ENCODE results near the gene UNC79. TPM values are rescaled to one million over a fixed set of nuclear protein-coding genes. Genes with fewer than 3 reads are reported as not detected.
A peak's percentile ranks its signal among the peaks of the same experiment; 100 is the strongest.

The UNC79 gene
- total and polyA plus RNA-seq, 2 donors: 0.05 to 0.11 TPM

GRCh38 chr14:93648440-93649168 lies 217.9 kb downstream of the UNC79 start:
- Histone ChIP-seq H3K27ac (ENCODE audit: low read depth in 1 of 2, low read length in 1 of 2) (no peak overlapping the region), H3K4me1 (ENCODE audit: control insufficient read depth in 2 of 2, insufficient read depth in 2 of 2, low read length in 2 of 2) (no peaks in the 10 kb centered on the region), H3K27me3 (ENCODE audit: control insufficient read depth in 2 of 2, insufficient read depth in 1 of 2, low read length in 1 of 2) (no peaks in the 10 kb centered on the region), H3K4me3 (ENCODE audit: low read length in 2 of 2) (no peak overlapping the region), H3K9me3 (ENCODE audit: control insufficient read depth in 2 of 2, insufficient read depth in 1 of 2, low read length in 1 of 2) (no peaks in the 10 kb centered on the region), H3K36me3 (ENCODE audit: control insufficient read depth in 2 of 2, insufficient read depth in 2 of 2, low read length in 1 of 2) (no peaks in the 10 kb centered on the region)
- DNase-seq (ENCODE audit: low read depth in 6 of 9, low spot score in 9 of 9): no peak
- WGBS: 57% methylated on average over 5 of the region's 5 CpGs

DNA sequence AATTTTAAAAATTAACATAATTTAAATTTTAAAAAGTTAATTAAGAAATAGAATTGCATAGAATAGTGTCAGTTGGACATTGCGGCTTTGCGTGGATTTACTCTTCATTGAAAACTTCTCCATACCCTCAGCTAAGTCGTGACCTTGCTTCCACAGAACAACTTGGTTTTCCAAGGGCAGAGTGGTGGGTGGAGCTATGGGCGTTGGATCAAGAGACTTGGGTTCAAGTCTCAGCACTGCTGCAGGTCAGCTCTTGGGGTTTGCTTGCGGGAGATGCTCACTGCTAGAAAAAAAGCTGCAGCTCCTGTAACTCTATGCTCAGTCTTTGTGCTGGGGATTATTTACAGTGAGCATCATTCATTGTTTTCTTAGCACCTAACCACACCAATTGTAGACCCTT lies 223.9 kb downstream of the UNC79 start:
- no peak overlapping the region for H3K4me3 ChIP-seq (ENCODE audit: low read length in 2 of 2)
- WGBS: 89% methylated on average over 5 of the region's 5 CpGs
- no peaks in the 10 kb centered on the region for H3K9me3 ChIP-seq (ENCODE audit: control insufficient read depth in 2 of 2, insufficient read depth in 1 of 2, low read length in 1 of 2)
- no peaks in the 10 kb centered on the region for H3K27me3 ChIP-seq (ENCODE audit: control insufficient read depth in 2 of 2, insufficient read depth in 1 of 2, low read length in 1 of 2)
- no peaks in the 10 kb centered on the region for H3K36me3 ChIP-seq (ENCODE audit: control insufficient read depth in 2 of 2, insufficient read depth in 2 of 2, low read length in 1 of 2)
- no peak for DNase-seq (ENCODE audit: low read depth in 6 of 9, low spot score in 9 of 9)
- H3K27ac ChIP-seq (ENCODE audit: low read depth in 1 of 2, low read length in 1 of 2): no peak overlapping the region
- H3K4me1 ChIP-seq (ENCODE audit: control insufficient read depth in 2 of 2, insufficient read depth in 2 of 2, low read length in 2 of 2): no peaks in the 10 kb centered on the region

- WGBS: 50% methylated on average over 10 of the region's 10 CpGs
- Histone ChIP-seq H3K27me3 (ENCODE audit: control insufficient read depth in 2 of 2, insufficient read depth in 1 of 2, low read length in 1 of 2) (no peaks in the 10 kb centered on the region), H3K36me3 (ENCODE audit: control insufficient read depth in 2 of 2, insufficient read depth in 2 of 2, low read length in 1 of 2) (no peaks in the 10 kb centered on the region), H3K27ac (ENCODE audit: low read depth in 1 of 2, low read length in 1 of 2) (no peak overlapping the region), H3K4me1 (ENCODE audit: control insufficient read depth in 2 of 2, insufficient read depth in 2 of 2, low read length in 2 of 2) (no peaks in the 10 kb centered on the region), H3K4me3 (ENCODE audit: low read length in 2 of 2) (no peak overlapping the region), H3K9me3 (ENCODE audit: control insufficient read depth in 2 of 2, insufficient read depth in 1 of 2, low read length in 1 of 2) (no peaks in the 10 kb centered on the region)
- peak in 5 of 9 donors; percentile 3 to 25 (median 14) for DNase-seq (ENCODE audit: low read depth in 6 of 9, low spot score in 9 of 9)
Measured at GRCh38 chr14:93655078-93655750, 224.5 kb downstream of the UNC79 start.

DNA sequence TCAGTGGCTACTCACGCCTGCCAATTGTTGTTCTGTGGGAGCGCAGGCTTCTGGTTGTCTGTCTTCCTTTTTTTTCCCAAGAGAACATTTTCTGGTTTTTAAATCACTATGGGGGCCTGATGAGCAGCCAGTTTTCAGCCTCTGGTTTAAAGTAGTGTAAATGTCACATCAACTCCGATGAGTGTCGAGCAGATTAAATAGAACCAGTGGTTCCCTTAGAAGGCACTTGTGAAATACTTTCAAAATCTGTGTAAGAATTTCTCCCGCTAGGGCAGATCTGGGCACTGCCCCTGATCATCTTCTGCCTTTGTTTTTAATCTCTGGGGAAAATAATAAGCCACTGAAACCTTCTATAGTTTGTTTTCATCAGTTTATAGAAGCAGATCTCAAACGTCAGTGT lies 227.1 kb downstream of the UNC79 start:
- Histone ChIP-seq H3K4me1 (ENCODE audit: control insufficient read depth in 2 of 2, insufficient read depth in 2 of 2, low read length in 2 of 2) (no peaks in the 10 kb centered on the region), H3K9me3 (ENCODE audit: control insufficient read depth in 2 of 2, insufficient read depth in 1 of 2, low read length in 1 of 2) (no peaks in the 10 kb centered on the region), H3K27ac (ENCODE audit: low read depth in 1 of 2, low read length in 1 of 2) (no peak overlapping the region), H3K27me3 (ENCODE audit: control insufficient read depth in 2 of 2, insufficient read depth in 1 of 2, low read length in 1 of 2) (no peaks in the 10 kb centered on the region), H3K4me3 (ENCODE audit: low read length in 2 of 2) (no peak overlapping the region), H3K36me3 (ENCODE audit: control insufficient read depth in 2 of 2, insufficient read depth in 2 of 2, low read length in 1 of 2) (no peaks in the 10 kb centered on the region)
- no peak for DNase-seq (ENCODE audit: low read depth in 6 of 9, low spot score in 9 of 9)
- 89% methylated on average over 6 of the region's 6 CpGs for WGBS

DNA sequence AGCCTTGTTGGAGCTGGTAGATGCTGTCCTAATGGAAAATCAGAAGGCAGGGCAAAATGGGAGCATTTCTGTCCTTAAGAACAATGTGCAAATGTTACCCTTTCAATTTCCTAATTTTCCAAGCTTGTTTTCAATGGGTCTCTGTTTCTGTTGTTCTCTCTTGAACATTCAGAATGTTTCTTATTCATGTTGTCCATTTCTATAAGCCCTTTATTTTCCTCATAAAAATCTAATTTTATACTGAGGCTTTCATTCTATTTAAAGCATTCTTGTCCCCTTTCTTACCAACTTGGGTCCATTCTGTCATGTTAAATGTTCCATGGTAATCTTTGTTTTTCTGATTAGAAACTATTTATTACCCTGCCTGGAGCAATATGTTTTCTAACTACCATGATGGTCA lies 232.6 kb downstream of the UNC79 start:
- H3K4me1 ChIP-seq (ENCODE audit: control insufficient read depth in 2 of 2, insufficient read depth in 2 of 2, low read length in 2 of 2): no peaks in the 10 kb centered on the region
- H3K9me3 ChIP-seq (ENCODE audit: control insufficient read depth in 2 of 2, insufficient read depth in 1 of 2, low read length in 1 of 2): no peaks in the 10 kb centered on the region
- no peak overlapping the region for H3K27ac ChIP-seq (ENCODE audit: low read depth in 1 of 2, low read length in 1 of 2)
- H3K27me3 ChIP-seq (ENCODE audit: control insufficient read depth in 2 of 2, insufficient read depth in 1 of 2, low read length in 1 of 2): no peaks in the 10 kb centered on the region
- no peaks in the 10 kb centered on the region for H3K36me3 ChIP-seq (ENCODE audit: control insufficient read depth in 2 of 2, insufficient read depth in 2 of 2, low read length in 1 of 2)
- no peak overlapping the region for H3K4me3 ChIP-seq (ENCODE audit: low read length in 2 of 2)
- no peak for DNase-seq (ENCODE audit: low read depth in 6 of 9, low spot score in 9 of 9)

- H3K4me1 ChIP-seq (ENCODE audit: control insufficient read depth in 2 of 2, insufficient read depth in 2 of 2, low read length in 2 of 2): no peaks in the 10 kb centered on the region
- H3K4me3 ChIP-seq (ENCODE audit: low read length in 2 of 2): no peak overlapping the region
- DNase-seq (ENCODE audit: low read depth in 6 of 9, low spot score in 9 of 9): no peak
Measured at GRCh38 chr14:93665169-93665568, 234.4 kb downstream of the UNC79 start.

GRCh38 chr14:93669632-93670031 lies 238.9 kb downstream of the UNC79 start:
- H3K4me3 ChIP-seq (ENCODE audit: low read length in 2 of 2): no peak overlapping the region
- no peak for DNase-seq (ENCODE audit: low read depth in 6 of 9, low spot score in 9 of 9)
- no peaks in the 10 kb centered on the region for H3K9me3 ChIP-seq (ENCODE audit: control insufficient read depth in 2 of 2, insufficient read depth in 1 of 2, low read length in 1 of 2)
- no peak overlapping the region for H3K27ac ChIP-seq (ENCODE audit: low read depth in 1 of 2, low read length in 1 of 2)
- no peaks in the 10 kb centered on the region for H3K27me3 ChIP-seq (ENCODE audit: control insufficient read depth in 2 of 2, insufficient read depth in 1 of 2, low read length in 1 of 2)
- WGBS: 89% methylated on average over 4 of the region's 4 CpGs
- no peaks in the 10 kb centered on the region for H3K4me1 ChIP-seq (ENCODE audit: control insufficient read depth in 2 of 2, insufficient read depth in 2 of 2, low read length in 2 of 2)
- H3K36me3 ChIP-seq (ENCODE audit: control insufficient read depth in 2 of 2, insufficient read depth in 2 of 2, low read length in 1 of 2): no peaks in the 10 kb centered on the region

More at GRCh38 chr14:93665169-93665568, 234.4 kb downstream of the UNC79 start:
- Histone ChIP-seq H3K36me3 (ENCODE audit: control insufficient read depth in 2 of 2, insufficient read depth in 2 of 2, low read length in 1 of 2) (no peaks in the 10 kb centered on the region), H3K27ac (ENCODE audit: low read depth in 1 of 2, low read length in 1 of 2) (no peak overlapping the region), H3K9me3 (ENCODE audit: control insufficient read depth in 2 of 2, insufficient read depth in 1 of 2, low read length in 1 of 2) (no peaks in the 10 kb centered on the region), H3K27me3 (ENCODE audit: control insufficient read depth in 2 of 2, insufficient read depth in 1 of 2, low read length in 1 of 2) (no peaks in the 10 kb centered on the region)

GRCh38 chr14:93674343-93674742 lies 243.6 kb downstream of the UNC79 start:
- no peak overlapping the region for H3K4me3 ChIP-seq (ENCODE audit: low read length in 2 of 2)
- H3K36me3 ChIP-seq (ENCODE audit: control insufficient read depth in 2 of 2, insufficient read depth in 2 of 2, low read length in 1 of 2): no peaks in the 10 kb centered on the region
- no peak overlapping the region for H3K27ac ChIP-seq (ENCODE audit: low read depth in 1 of 2, low read length in 1 of 2)
- 94% methylated on average over 1 of the region's 1 CpG for WGBS
- H3K27me3 ChIP-seq (ENCODE audit: control insufficient read depth in 2 of 2, insufficient read depth in 1 of 2, low read length in 1 of 2): no peaks in the 10 kb centered on the region
- no peaks in the 10 kb centered on the region for H3K4me1 ChIP-seq (ENCODE audit: control insufficient read depth in 2 of 2, insufficient read depth in 2 of 2, low read length in 2 of 2)
- no peaks in the 10 kb centered on the region for H3K9me3 ChIP-seq (ENCODE audit: control insufficient read depth in 2 of 2, insufficient read depth in 1 of 2, low read length in 1 of 2)
- DNase-seq (ENCODE audit: low read depth in 6 of 9, low spot score in 9 of 9): no peak

DNA sequence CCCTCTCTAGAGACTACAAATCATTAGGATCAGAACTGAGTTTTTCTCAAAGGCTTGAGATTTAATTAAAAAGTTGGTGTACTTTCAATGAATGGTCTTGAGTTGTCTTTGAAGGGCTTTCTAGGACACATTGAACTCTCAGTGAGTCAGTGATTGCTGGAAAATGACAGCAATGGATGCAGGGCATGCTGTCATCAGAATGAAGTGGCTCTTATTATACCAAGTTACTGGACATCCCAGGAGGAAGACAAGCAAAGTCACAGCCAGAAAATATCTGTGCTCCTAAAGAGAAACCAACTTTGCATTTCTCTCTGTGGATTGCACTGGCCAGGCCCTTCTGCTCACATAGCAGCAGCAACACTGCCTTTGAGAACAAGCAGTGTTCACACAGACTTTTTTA lies 244.9 kb downstream of the UNC79 start:
- no peaks in the 10 kb centered on the region for H3K36me3 ChIP-seq (ENCODE audit: control insufficient read depth in 2 of 2, insufficient read depth in 2 of 2, low read length in 1 of 2)
- H3K27ac ChIP-seq (ENCODE audit: low read depth in 1 of 2, low read length in 1 of 2): no peak overlapping the region
- H3K27me3 ChIP-seq (ENCODE audit: control insufficient read depth in 2 of 2, insufficient read depth in 1 of 2, low read length in 1 of 2): no peaks in the 10 kb centered on the region
- H3K4me3 ChIP-seq (ENCODE audit: low read length in 2 of 2): no peak overlapping the region
- H3K9me3 ChIP-seq (ENCODE audit: control insufficient read depth in 2 of 2, insufficient read depth in 1 of 2, low read length in 1 of 2): no peaks in the 10 kb centered on the region
- no peaks in the 10 kb centered on the region for H3K4me1 ChIP-seq (ENCODE audit: control insufficient read depth in 2 of 2, insufficient read depth in 2 of 2, low read length in 2 of 2)
- no peak for DNase-seq (ENCODE audit: low read depth in 6 of 9, low spot score in 9 of 9)

Measured in thymus (tissue), 11 donors.